KMS-11 (cell line): Measurements from ENCODE around the gene STX10.

ENCODE experiments used
- H2AFZ ChIP-seq: fragments of 200-600 bp; sonication (generic); 2 replicates; pipeline ENCODE4 v1.6.1; 2016; ENCODE audit warnings: antibody characterized with exemption, mixed run types, low read depth
- H3K27ac ChIP-seq: fragments of 200-600 bp; sonication (generic); 2 replicates; pipeline ENCODE4 v1.6.1; 2016; ENCODE audit warnings: mild to moderate bottlenecking, mixed run types
- H3K27me3 ChIP-seq: fragments of 200-600 bp; sonication (generic); 2 replicates; pipeline ENCODE4 v1.6.1; 2017; ENCODE audit warnings: mild to moderate bottlenecking, low read depth, mixed run types, moderate library complexity; ENCODE audit not compliant: insufficient read depth
- H3K36me3 ChIP-seq: fragments of 200-600 bp; sonication (generic); 2 replicates; pipeline ENCODE4 v1.6.1; 2017; ENCODE audit warnings: mild to moderate bottlenecking, mixed run types; ENCODE audit not compliant: insufficient read depth
- H3K4me1 ChIP-seq: fragments of 200-600 bp; sonication (generic); 2 replicates; pipeline ENCODE4 v1.6.1; 2016; ENCODE audit warnings: mild to moderate bottlenecking, low read depth, mixed run types; ENCODE audit not compliant: poor library complexity, severe bottlenecking
- H3K4me2 ChIP-seq: fragments of 200-600 bp; sonication (generic); 2 replicates; pipeline ENCODE4 v1.7.0; 2016; ENCODE audit warnings: mild to moderate bottlenecking, mixed run types
- H3K4me3 ChIP-seq: fragments of 200-600 bp; sonication (generic); IDR thresholded peaks from 2 replicates; pipeline ENCODE4 v1.6.1; 2017; ENCODE audit warnings: low read depth, low read length, mixed read lengths; ENCODE audit not compliant: insufficient read depth
- H3K79me2 ChIP-seq: fragments of 200-600 bp; sonication (generic); 2 replicates; pipeline ENCODE4 v1.6.1; 2016; ENCODE audit warnings: low read depth, mixed run types; ENCODE audit not compliant: insufficient read depth
- H3K9ac ChIP-seq: fragments of 200-600 bp; sonication (generic); 2 replicates; pipeline ENCODE4 v1.6.1; 2016; ENCODE audit warnings: mild to moderate bottlenecking, mixed run types
- H4K20me1 ChIP-seq: fragments of 200-600 bp; sonication (generic); 2 replicates; pipeline ENCODE4 v1.6.1; 2016; ENCODE audit warnings: mild to moderate bottlenecking, mixed run types; ENCODE audit not compliant: insufficient read depth
- CTCF ChIP-seq: fragments of 200-600 bp; sonication (generic); conservative IDR thresholded peaks from 2 replicates; pipeline ENCODE4 v1.6.1; 2017; ENCODE audit warnings: low read depth, mild to moderate bottlenecking, antibody characterized with exemption, low read length, moderate library complexity, mixed read lengths

Gene STX10

GRCh38 chr19:13098277-13099072 lies 51.7 kb downstream of the STX10 start:
- no peaks in the 10 kb centered on the region for H3K79me2 ChIP-seq
- no peaks in the 10 kb centered on the region for H4K20me1 ChIP-seq
- H3K27ac ChIP-seq: no peak overlapping the region
- TF ChIP-seq CTCF: no peak
- H3K4me2 ChIP-seq: no peak overlapping the region
- peaks cover 29% of the 10 kb centered on the region for H3K4me1 ChIP-seq
- H3K9ac ChIP-seq: no peak overlapping the region
- H3K4me3 ChIP-seq: no peak overlapping the region
- no peaks in the 10 kb centered on the region for H3K36me3 ChIP-seq
- no peak overlapping the region for H2AFZ ChIP-seq
- H3K27me3 ChIP-seq: peaks cover 52% of the 10 kb centered on the region

DNA sequence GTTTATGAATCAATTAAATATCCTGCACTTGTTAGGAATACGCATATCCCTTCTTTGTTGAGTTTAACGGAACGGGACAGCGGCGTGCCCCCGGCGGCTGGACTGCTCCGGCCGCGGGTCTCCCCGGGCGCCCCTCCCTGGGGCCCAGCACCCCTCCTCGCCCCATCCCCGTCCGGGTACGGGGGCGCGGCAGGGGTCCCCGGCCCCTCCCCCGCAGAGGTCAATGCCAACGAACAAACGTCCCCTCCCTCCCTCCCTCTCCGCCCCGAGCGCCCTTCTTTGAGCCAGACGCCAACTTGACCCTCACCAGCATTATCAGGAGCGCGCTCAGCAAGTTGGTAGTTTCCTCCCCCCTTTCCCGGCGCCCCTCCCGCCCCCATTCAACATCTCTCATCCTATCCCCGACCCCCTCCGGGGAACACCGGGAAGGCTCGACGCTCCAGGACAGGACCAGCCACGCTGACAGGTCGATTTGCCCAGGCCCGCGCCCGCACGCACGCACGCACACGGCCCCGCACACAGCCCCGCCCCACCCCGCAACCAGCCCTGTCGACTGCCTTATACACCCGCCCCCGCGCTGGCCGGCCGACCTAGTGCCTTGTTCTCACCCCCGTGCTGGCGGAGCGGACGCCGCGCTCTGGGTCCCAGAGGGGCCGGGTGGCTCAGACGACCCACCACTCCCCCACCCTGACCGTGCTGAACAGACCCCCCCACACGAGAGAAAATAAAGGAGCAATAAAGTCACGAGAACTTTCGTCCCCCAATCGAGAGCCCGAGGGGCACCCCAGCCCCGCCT lies 52.5 kb downstream of the STX10 start:
- peaks cover 29% of the 10 kb centered on the region for H3K4me1 ChIP-seq
- no peak for TF ChIP-seq CTCF
- H3K27me3 ChIP-seq: peaks cover 49% of the 10 kb centered on the region
- no peak overlapping the region for H3K27ac ChIP-seq
- H3K9ac ChIP-seq: no peak overlapping the region
- no peaks in the 10 kb centered on the region for H4K20me1 ChIP-seq
- H3K4me3 ChIP-seq: no peak overlapping the region
- no peaks in the 10 kb centered on the region for H3K79me2 ChIP-seq
- no peak overlapping the region for H3K4me2 ChIP-seq
- no peaks in the 10 kb centered on the region for H3K36me3 ChIP-seq
- no peak overlapping the region for H2AFZ ChIP-seq

DNA sequence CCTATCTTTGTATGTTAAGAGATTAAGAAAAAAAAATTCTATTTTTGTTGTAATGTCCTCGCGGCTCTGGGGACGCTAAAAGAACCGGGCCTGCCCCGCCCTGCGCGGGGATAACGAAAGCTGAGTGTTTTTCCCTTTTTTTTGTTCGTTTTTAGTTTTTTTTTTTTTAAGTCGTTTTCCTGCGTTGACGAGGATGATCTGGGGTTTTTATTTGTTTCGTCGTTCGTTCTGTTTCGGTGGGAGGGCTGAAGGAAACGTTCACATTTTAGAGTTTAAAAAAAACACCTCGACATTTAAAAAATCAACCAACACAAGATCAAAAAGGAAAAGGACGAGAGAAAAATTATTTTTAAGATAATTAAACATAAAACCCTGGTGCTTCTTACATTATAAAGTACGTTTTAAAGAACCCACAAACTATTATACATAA lies 53.1 kb downstream of the STX10 start:
- Histone ChIP-seq H3K27me3 (peaks cover 49% of the 10 kb centered on the region), H3K4me1 (peaks cover 29% of the 10 kb centered on the region), H4K20me1 (no peaks in the 10 kb centered on the region), H3K4me2 (no peak overlapping the region), H3K9ac (no peak overlapping the region), H2AFZ (no peak overlapping the region), H3K79me2 (no peaks in the 10 kb centered on the region), H3K36me3 (no peaks in the 10 kb centered on the region), H3K27ac (no peak overlapping the region), H3K4me3 (no peak overlapping the region)
- TF ChIP-seq CTCF: no peak

DNA sequence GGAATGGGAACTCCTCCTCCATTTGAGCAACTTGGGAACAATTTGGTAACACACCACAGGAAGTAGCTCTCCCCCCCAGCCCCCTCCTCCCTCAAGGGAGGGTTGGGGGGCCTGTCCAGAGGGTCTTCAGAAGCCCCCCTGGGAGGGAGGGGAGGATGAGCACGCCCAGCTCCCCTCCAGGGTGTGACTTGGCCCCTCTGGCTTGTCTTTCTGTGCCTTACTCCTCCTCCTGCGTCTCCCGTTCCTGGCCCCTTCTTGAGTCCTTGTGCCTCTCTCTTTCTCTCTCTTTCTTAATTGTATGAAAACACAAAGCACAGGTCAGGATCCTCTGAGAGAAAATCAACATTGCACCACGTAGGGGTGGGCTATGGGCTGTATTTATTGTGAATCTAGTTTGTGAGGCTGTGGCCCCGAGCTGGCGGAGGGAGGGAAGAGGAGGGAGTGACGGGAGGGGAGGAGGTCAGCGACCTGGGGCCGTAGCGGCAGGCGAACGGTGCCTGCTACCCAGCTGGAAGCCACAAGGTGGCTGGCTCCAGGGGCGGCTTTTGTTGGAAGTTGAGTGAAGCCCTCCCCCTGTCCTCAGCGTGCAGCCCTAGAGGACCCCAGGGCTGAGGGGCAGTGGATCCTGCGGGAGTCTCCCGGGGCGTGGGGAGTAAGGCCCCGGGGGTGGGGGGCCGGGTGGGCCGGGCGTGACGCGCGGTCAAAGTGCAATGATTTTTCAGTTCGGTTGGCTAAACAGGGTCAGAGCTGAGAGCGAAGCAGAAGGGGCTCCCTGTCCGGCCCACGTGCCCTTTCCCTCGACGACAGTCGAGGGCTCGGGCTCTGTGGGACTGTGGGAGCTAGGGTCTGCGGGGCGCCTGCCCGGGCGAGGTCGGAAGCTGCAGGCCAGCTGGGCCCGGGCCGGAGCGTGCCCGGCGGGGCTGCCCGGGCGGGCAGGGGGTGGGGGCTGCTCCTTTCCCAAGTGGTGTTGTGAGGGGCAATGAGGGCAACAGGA lies 53.9 kb downstream of the STX10 start:
- no peak overlapping the region for H3K9ac ChIP-seq
- no peak overlapping the region for H3K27ac ChIP-seq
- TF ChIP-seq CTCF: 0 out of 2 replicates have a peak, but pooled peaks have one; percentile 20
- H4K20me1 ChIP-seq: no peaks in the 10 kb centered on the region
- no peak overlapping the region for H2AFZ ChIP-seq
- H3K36me3 ChIP-seq: no peaks in the 10 kb centered on the region
- no peaks in the 10 kb centered on the region for H3K79me2 ChIP-seq
- H3K4me3 ChIP-seq: no peak overlapping the region
- peaks cover 29% of the 10 kb centered on the region for H3K4me1 ChIP-seq
- H3K4me2 ChIP-seq: peak overlapping the region; percentile 26
- peaks cover 49% of the 10 kb centered on the region for H3K27me3 ChIP-seq
